SIG-M5 (cell line): Measurements from ENCODE around the gene F2RL1.
"Not testable (repeated sequence)": the region's sequence is repeated elsewhere in the genome, so short reads cannot be mapped to it uniquely, and the experiment has no call there.

ENCODE experiments used
- DNase-seq: peaks from one replicate; lab custom pipeline; 2025; lab: John Stamatoyannopoulos, UW

Gene F2RL1, protein sequence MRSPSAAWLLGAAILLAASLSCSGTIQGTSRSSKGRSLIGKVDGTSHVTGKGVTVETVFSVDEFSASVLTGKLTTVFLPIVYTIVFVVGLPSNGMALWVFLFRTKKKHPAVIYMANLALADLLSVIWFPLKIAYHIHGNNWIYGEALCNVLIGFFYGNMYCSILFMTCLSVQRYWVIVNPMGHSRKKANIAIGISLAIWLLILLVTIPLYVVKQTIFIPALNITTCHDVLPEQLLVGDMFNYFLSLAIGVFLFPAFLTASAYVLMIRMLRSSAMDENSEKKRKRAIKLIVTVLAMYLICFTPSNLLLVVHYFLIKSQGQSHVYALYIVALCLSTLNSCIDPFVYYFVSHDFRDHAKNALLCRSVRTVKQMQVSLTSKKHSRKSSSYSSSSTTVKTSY

GRCh38 chr5:76818844-76819831, at the start of gene F2RL1:
F2RL1 (plus strand) TSS chr5:76819030; CDS start chr5:76819183, 153 bp downstream.
- DNase-seq, result no peak

- not testable (repeated sequence) for DNase-seq
Observed at GRCh38 chr5:76771041-76771440, 47.8 kb upstream of the F2RL1 start.

DNA sequence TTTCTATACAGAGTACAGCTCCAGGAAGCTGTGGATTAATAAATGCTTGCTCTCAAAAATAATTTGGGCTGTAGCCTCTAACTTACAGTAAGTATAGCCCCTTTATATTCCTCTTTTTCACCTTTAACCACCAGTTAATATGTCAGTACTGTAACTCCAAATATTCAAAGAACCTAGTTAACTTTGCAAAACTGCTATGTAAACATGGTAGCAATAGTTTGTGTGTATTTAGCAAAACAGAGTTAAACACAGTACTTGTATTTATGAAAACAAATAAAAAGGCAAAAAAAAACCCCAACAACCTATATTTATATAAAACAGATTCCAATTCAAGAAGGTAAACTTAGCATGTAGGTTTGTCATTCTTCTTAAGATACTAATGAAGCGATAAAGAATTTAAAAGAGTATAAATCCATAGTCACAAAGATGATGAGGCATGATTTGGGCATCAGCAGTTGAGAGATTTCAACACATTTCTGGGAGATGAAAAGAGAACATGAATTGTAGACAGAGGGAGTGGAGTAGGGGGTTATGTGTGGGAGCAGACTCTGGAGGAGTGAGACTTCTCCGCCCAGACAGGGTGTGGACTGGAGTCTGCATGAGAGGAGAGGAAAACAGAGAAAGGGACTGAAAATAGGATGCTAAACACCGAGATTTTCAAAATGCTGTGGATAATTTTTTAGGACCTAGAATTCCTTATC, 47.0 kb upstream of the F2RL1 start:
- no peak for DNase-seq

- no peak for DNase-seq
Observed at GRCh38 chr5:76775921-76776320, 42.9 kb upstream of the F2RL1 start.

- DNase-seq, result no peak
Observed at GRCh38 chr5:76776391-76776790, 42.4 kb upstream of the F2RL1 start.

DNA sequence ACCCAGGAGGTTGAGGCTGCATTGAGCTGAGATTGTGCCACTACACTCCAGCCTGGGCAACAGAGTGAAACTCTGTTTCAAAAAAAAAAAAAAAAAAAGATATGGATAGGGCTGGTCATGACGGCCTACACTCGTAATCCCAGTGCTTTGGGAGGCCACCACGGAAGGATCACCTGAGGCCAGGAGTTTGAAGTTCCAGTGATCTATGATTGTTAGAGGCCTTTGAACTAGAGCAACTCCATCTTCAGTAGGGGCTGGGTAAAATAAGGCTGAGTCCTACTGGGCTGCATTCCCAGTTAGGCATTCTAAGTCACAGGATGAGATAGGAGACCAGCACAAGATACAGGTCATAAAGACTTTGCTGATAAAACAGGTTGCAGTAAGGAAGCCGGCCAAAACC, 38.2 kb upstream of the F2RL1 start:
- DNase-seq, result not testable (repeated sequence)

DNA sequence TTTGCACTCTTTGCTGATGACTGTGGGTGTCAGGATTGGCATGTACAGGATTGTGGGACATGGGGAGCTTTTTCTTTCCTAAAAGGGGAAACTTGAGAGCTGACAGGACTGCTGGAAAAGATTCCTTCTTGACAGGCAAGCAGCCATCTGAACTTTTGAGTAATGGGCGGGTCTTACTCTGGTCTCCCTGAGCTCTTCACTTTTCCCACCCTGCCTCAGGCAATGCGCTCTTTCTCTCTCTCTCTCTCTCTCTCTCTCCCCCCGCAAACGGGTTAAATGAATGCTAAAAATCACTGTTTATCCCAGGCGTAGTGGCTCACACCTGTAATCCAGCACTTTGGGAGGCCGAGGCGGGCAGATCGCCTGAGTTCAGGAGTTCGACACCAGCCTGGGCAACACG, 37.1 kb upstream of the F2RL1 start:
- no peak for DNase-seq

GRCh38 chr5:76782444-76782843, 36.4 kb upstream of the F2RL1 start:
- no peak for DNase-seq

DNA sequence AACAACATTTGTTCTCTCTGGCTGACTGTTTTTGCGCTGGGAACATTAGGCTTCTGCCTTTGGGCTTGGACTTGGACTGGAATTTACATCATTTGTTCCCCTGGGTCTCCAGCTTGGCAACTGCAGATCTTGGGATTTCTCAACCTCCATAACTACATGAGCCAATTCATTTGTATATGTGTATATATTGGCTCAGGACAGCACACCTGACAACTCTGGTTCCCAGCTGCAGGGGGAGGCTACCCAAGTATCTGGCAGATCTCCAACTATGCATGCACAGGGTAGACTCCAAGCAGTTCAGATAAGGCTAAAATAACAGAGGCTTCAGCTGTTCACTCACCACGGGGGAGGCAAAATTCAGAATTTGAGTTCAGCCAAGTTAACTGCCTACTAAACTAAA, 31.6 kb upstream of the F2RL1 start:
- no peak for DNase-seq

GRCh38 chr5:76788362-76788761, 30.5 kb upstream of the F2RL1 start:
- DNase-seq, result no peak

GRCh38 chr5:76789275-76789674, 29.6 kb upstream of the F2RL1 start:
- DNase-seq, result not testable (repeated sequence)

GRCh38 chr5:76789991-76790581, 28.7 kb upstream of the F2RL1 start:
- no peak for DNase-seq

DNA sequence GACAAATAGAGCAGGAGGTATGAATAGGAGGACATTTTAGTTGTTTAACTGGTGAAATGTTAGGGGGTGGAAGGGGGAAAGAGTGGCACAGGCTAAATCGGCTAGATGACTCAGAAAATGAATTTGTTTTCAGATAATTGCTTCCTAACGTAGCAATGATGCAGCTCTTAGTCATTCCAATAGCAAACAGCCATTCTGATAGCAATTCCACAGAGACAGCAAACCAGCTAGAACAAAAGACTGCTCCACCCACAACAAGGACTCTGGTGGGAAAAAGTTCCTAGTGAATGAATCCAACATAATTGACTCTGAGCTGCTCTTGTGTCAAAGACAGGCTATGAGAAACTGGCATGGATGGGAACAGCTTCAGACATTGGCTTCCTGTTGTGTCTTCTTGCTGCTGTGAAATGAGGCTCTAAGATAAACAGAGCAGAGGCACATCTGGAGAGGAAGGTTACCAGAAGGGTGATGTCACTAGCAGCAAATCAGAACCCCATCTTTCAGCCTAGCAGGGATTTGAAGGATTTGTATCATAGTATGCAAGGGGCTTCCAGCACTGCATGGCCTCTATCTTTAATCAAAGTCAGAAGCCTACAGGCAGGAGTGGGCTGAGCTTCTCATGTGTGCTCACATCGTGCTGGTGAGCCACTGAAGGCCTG, 28.1 kb upstream of the F2RL1 start:
- DNase-seq, result no peak

- no peak for DNase-seq
Observed at GRCh38 chr5:76791461-76791860, 27.4 kb upstream of the F2RL1 start.

DNA sequence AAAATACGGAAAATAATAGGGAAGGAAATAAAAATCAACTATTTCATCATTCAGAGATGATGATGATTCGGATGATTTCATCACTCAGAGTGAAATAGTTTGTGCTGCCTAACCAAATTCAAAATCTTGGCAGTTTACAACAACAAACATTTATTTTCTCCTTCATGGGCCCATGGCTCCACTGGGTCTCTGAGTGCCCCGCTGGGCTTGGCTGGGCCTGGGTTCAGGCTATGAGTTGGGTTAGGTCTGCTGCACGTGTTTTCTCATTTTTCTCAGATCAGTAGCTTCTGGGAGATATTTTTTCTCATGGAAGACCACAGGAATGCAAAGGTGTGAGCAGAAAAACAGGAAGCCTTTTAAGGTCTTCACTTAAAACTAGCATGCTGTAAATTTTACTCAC, 24.0 kb upstream of the F2RL1 start:
- DNase-seq, result no peak

DNA sequence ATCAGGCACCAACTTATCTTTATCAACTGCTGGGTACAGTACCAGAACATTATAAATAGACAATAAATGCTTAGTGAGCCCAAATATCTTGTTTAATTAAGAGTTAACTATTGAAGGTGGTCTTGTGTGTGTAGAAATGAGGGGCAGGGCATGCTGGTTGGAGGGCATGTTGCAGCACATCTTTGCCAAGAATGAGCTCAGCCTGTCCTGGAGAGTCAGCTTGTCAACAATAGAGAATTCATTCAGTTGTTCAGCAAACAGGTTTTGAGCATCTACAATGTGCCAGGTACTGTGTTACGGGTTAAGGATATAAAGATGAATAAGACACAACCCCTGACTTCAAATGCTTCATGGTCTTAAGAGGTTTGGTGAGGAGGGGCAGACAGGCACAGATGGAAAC, 19.2 kb upstream of the F2RL1 start:
- DNase-seq, result no peak

- DNase-seq, result no peak
Observed at GRCh38 chr5:76800579-76800978, 18.3 kb upstream of the F2RL1 start.

DNA sequence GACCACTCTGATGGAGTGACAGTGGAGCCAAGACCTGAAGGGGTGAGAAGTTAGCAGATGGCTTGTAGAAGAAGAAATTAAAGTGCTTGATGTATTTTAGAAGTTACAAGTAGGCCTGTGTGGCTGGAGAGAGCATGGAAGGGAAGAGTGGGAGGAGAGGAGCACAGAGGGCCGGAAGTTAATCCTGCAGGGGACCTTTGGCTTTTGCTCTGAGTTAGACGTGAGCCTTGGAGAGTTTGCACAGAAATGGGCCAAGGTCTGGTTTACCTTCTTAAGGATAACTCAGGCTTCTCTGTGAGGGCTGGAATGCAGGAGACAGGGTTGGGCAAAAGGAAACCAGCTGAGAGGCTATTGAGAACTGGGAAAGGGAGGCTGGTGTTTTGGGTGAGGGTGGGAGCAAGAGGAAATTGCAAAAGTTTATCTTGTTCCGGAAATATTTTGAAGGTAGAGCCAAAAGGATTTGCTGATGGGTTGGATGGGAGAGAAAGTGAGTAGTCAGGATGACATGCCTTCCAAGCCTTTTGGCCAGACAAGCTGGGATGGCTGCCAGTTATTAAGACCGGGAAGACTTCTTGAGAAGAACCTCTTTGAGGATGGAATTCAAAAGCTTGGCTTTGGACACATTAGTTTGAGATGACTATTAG, 17.5 kb upstream of the F2RL1 start:
- DNase-seq, result no peak

DNA sequence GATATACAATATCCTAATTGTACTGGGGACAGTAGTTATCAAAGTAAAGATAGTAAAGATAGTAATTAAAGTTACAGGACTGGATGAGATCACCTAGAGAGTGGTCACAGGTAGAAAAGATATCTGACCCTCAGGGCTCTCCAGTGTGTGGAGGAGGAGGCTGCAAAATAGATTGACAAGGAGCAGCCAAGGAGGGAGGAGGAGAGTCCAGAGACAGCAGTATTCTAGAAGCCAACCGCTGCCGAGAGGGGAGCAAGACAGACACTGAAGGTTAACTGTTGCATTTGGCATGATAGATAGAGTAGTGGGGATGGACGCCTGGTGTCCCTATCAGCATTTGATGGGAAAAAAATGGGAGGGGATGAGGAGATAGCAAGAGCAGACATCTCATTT, 17.0 kb upstream of the F2RL1 start:
- DNase-seq, result no peak

DNA sequence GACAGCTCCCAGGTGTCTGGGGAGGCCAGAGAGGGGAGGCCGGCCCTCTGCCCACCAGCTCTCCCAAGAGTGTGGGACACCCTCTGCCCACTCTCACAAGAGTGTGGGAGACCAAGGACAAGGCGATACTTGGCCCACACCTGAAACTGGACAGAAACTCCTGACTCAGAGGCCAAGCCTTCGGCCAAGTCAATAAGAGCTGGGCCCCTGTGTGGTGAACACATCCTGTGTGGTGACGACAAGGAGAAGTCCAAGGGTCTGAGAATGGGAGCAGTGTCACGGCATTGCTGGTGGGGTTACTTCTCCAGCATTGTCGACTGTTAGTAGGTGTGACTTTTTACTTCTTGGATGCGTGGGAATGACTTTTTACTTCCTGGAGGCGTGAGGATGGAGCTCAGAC, 14.6 kb upstream of the F2RL1 start:
- no peak for DNase-seq
